Keratinocyte (primary cell): ENCODE results near the gene ANOS1. TPM values are rescaled to one million over a fixed set of nuclear protein-coding genes. Genes with fewer than 3 reads are reported as not detected.

ENCODE experiments used
- DNase-seq: peaks from one replicate; pipeline ENCODE4 v3.0.0-alpha.2; 2011; ENCODE audit warnings: low read depth, missing footprints, low spot score
- FAIRE-seq: peaks from 2 replicates; lab custom pipeline; 2011; peaks lifted over from hg19 to GRCh38; lab: Jason Lieb, UNC
- H2AFZ ChIP-seq: 2 replicates; pipeline ENCODE4 v1.6.0; 2012; ENCODE audit warnings: low read length, control low read depth, inconsistent platforms; ENCODE audit not compliant: control insufficient read depth
- H3K27ac ChIP-seq: 2 replicates; pipeline ENCODE4 v1.5.1; 2011; ENCODE audit warnings: low read length; ENCODE audit not compliant: control insufficient read depth, insufficient read depth
- H3K27me3 ChIP-seq: 3 replicates; pipeline ENCODE4 v1.6.0; 2011; ENCODE audit warnings: low read length; ENCODE audit not compliant: control insufficient read depth, insufficient read depth; ENCODE audit errors: extremely low read depth
- H3K36me3 ChIP-seq, 2 experiments: 2 replicates in 1 of 2; 3 replicates in 1 of 2; pipeline ENCODE4 v1.5.1; 2011; ENCODE audit warnings: low read length in 2 of 2, mild to moderate bottlenecking in 1 of 2; ENCODE audit not compliant: control insufficient read depth in 2 of 2, insufficient read depth in 2 of 2; ENCODE audit errors: extremely low read depth in 1 of 2
- H3K4me1 ChIP-seq: 3 replicates; pipeline ENCODE4 v1.5.1; 2011; ENCODE audit warnings: low read length; ENCODE audit not compliant: control insufficient read depth, insufficient read depth; ENCODE audit errors: extremely low read depth
- H3K4me2 ChIP-seq: 3 replicates; pipeline ENCODE4 v1.6.0; 2011; ENCODE audit warnings: low read depth, low read length; ENCODE audit not compliant: control insufficient read depth, insufficient read depth; ENCODE audit errors: extremely low read depth
- H3K4me3 ChIP-seq, 3 experiments: fragments of 200-600 bp in 1 of 3; sonication (generic) in 1 of 3; 2 replicates in 2 of 3; 3 replicates in 1 of 3; pipeline ENCODE4 v1.5.1; 2011 to 2016; ENCODE audit warnings: low read length in 3 of 3, mild to moderate bottlenecking in 3 of 3, control low read depth in 2 of 3, inconsistent platforms in 1 of 3, low read depth in 1 of 3, mixed read lengths in 1 of 3, mixed run types in 1 of 3, moderate library complexity in 1 of 3; ENCODE audit not compliant: control insufficient read depth in 2 of 3, insufficient read depth in 2 of 3; ENCODE audit errors: extremely low read depth in 1 of 3
- H3K79me2 ChIP-seq: 2 replicates; pipeline ENCODE4 v1.6.0; 2012; ENCODE audit warnings: low read length; ENCODE audit not compliant: control insufficient read depth, insufficient read depth
- H3K9ac ChIP-seq: 3 replicates; pipeline ENCODE4 v1.6.0; 2011; ENCODE audit warnings: low read length; ENCODE audit not compliant: control insufficient read depth, insufficient read depth; ENCODE audit errors: extremely low read depth
- H3K9me1 ChIP-seq: 3 replicates; pipeline ENCODE4 v1.6.0; 2011; ENCODE audit warnings: low read length; ENCODE audit not compliant: control insufficient read depth, insufficient read depth; ENCODE audit errors: extremely low read depth
- H3K9me3 ChIP-seq: 2 replicates; pipeline ENCODE4 v1.5.1; 2012; ENCODE audit warnings: low read depth, low read length; ENCODE audit not compliant: control insufficient read depth
- H4K20me1 ChIP-seq: 3 replicates; pipeline ENCODE4 v1.6.0; 2011; ENCODE audit warnings: low read length; ENCODE audit not compliant: control insufficient read depth, insufficient read depth; ENCODE audit errors: extremely low read depth
- EZH2 ChIP-seq: IDR thresholded peaks from one replicate; pipeline ENCODE4 v1.6.1; 2012; ENCODE audit warnings: inconsistent platforms, mild to moderate bottlenecking, low read length, moderate library complexity
- dilution Hi-C: fragments of 300-500 bp; cut with MboI; formaldehyde crosslinking; loops from one replicate; pipeline ENCODE4 v1.7.0; 2020; ENCODE audit warnings: low sequenced_read_pairs; ENCODE audit not compliant: extremely low pct_ligation_motif_present
- polyA plus RNA-seq, 5 experiments: library from polyadenylated mRNA; depleted of rRNA in 3 of 5; stranded (reverse) in 3 of 5; stranded (forward) in 1 of 5; unstranded in 1 of 5; fragments of >200 nt; gene quantifications; 1 replicate in 1 of 5; 2 replicates in 3 of 5; 3 replicates in 1 of 5; pipeline versions ENCODE4 v1.2.1 to v1.2.3, GENCODE V29; 2011 to 2012; ENCODE audit warnings: missing spikeins in 2 of 5, low read depth in 1 of 5, low replicate concordance in 1 of 5
- TF ChIP-seq, protein P1 (sequence below), 3 experiments: IDR thresholded peaks in 1 of 3; conservative IDR thresholded peaks in 1 of 3; optimal IDR thresholded peaks in 1 of 3; 2 replicates in 2 of 3; 3 replicates in 1 of 3; pipeline versions ENCODE3 to v1.5.1; 2011; ENCODE audit warnings: low read length in 3 of 3, mild to moderate bottlenecking in 3 of 3, moderate library complexity in 2 of 3, control low read depth in 1 of 3, inconsistent platforms in 1 of 3; ENCODE audit not compliant: insufficient read depth in 2 of 3; ENCODE audit errors: extremely low read depth in 1 of 3

Gene ANOS1
- polyA plus RNA-seq, 1 donor (not counting 4 experiments of a cell fraction or from before 2014, with no cell fraction given): 4.0 TPM

DNA sequence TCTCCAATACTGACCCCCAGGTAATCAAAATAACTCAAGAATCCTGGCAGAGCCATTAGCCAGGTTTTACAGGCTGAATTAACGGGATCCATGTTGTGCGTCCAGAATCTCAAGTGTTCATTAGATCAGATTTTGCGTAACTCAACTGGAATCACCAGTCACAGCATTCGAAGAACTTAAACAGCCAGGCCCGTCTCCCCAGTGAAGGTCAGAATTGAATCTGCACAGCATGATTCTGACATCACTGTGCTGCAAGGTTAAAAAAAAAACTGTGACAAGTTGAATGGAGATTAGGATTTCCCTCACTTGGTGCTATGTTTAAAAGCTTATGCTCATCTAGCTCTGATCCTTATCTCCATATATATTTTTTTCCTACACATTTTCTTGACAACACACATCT, 96.1 kb downstream of the ANOS1 start:
- Histone ChIP-seq H3K4me3 (no peak overlapping the region), H3K4me1 (no peaks in the 10 kb centered on the region), H3K27ac (no peak overlapping the region), H4K20me1 (no peaks in the 10 kb centered on the region), H3K9me3 (no peaks in the 10 kb centered on the region), H3K9ac (no peak overlapping the region), H3K79me2 (no peaks in the 10 kb centered on the region), H3K4me2 (no peak overlapping the region), H3K9me1 (no peaks in the 10 kb centered on the region), H2AFZ (no peak overlapping the region), H3K27me3 (no peaks in the 10 kb centered on the region), H3K36me3 (no peaks in the 10 kb centered on the region)
- dilution Hi-C loops: no loop called here
- TF ChIP-seq EZH2: no peak
- TF ChIP-seq, protein P1, sequence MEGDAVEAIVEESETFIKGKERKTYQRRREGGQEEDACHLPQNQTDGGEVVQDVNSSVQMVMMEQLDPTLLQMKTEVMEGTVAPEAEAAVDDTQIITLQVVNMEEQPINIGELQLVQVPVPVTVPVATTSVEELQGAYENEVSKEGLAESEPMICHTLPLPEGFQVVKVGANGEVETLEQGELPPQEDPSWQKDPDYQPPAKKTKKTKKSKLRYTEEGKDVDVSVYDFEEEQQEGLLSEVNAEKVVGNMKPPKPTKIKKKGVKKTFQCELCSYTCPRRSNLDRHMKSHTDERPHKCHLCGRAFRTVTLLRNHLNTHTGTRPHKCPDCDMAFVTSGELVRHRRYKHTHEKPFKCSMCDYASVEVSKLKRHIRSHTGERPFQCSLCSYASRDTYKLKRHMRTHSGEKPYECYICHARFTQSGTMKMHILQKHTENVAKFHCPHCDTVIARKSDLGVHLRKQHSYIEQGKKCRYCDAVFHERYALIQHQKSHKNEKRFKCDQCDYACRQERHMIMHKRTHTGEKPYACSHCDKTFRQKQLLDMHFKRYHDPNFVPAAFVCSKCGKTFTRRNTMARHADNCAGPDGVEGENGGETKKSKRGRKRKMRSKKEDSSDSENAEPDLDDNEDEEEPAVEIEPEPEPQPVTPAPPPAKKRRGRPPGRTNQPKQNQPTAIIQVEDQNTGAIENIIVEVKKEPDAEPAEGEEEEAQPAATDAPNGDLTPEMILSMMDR (optimal IDR thresholded peaks at IDR 0.05 in 1 of 3, IDR thresholded peaks at IDR 0.05 in 1 of 3, conservative IDR thresholded peaks at IDR 0.05 in 1 of 3; ENCODE audit: extremely low read depth in 1 of 3, insufficient read depth in 2 of 3, low read length in 3 of 3): no peak
- DNase-seq (no peak), FAIRE-seq (no peak)

DNA sequence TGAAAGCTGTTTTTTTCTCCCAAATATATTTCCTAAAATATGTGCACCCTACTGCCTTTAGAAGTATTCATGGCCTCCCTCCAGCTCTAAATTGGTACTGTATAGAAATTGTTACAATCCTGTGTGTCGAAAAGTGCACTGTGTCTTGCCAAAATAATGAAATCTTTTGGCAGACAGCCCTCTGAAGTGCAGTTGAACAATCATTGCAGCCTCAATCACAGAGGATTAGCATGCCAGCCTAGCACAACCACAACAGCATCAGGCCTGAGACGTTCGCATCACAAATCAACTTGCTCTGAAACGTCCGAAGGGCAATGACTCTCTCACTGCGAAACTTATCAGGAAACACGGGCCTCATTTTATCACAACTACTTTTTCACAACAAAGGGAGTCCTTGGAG, 99.0 kb downstream of the ANOS1 start:
- Histone ChIP-seq H3K4me3 (no peak overlapping the region), H2AFZ (no peak overlapping the region), H3K4me2 (no peak overlapping the region), H3K36me3 (no peaks in the 10 kb centered on the region), H3K9me1 (no peaks in the 10 kb centered on the region), H3K9ac (no peak overlapping the region), H4K20me1 (no peaks in the 10 kb centered on the region), H3K79me2 (no peaks in the 10 kb centered on the region), H3K27me3 (no peaks in the 10 kb centered on the region), H3K9me3 (no peaks in the 10 kb centered on the region), H3K4me1 (no peaks in the 10 kb centered on the region), H3K27ac (no peak overlapping the region)
- dilution Hi-C loops: no loop called here
- no peak for DNase-seq
- no peak for TF ChIP-seq EZH2
- TF ChIP-seq, protein P1 (optimal IDR thresholded peaks at IDR 0.05 in 1 of 3, IDR thresholded peaks at IDR 0.05 in 1 of 3, conservative IDR thresholded peaks at IDR 0.05 in 1 of 3; ENCODE audit: extremely low read depth in 1 of 3, insufficient read depth in 2 of 3, low read length in 3 of 3): no peak
- no peak for FAIRE-seq
